Stomach (tissue), 4 donors: Measurements from ENCODE around the gene AQP12B.

Experiments
- CTCF ChIP-seq, 7 experiments: fragments of 450-650 bp in 4 of 7; fragments of 200-600 bp in 3 of 7; sonication (generic) in 3 of 7; IDR thresholded peaks; one replicate each; pipeline ENCODE4 v1.5.1; 2016 to 2019; ENCODE audit warnings: antibody characterized with exemption in 7 of 7, control low read depth in 2 of 7, mild to moderate bottlenecking in 1 of 7
- POLR2A ChIP-seq, 4 donors: fragments of 450-650 bp; IDR thresholded peaks; one replicate each; pipeline ENCODE4 v1.6.1; 2016; ENCODE audit warnings: antibody characterized with exemption in 4 of 4, control low read depth in 2 of 4, mild to moderate bottlenecking in 1 of 4, moderate library complexity in 1 of 4

DNA sequence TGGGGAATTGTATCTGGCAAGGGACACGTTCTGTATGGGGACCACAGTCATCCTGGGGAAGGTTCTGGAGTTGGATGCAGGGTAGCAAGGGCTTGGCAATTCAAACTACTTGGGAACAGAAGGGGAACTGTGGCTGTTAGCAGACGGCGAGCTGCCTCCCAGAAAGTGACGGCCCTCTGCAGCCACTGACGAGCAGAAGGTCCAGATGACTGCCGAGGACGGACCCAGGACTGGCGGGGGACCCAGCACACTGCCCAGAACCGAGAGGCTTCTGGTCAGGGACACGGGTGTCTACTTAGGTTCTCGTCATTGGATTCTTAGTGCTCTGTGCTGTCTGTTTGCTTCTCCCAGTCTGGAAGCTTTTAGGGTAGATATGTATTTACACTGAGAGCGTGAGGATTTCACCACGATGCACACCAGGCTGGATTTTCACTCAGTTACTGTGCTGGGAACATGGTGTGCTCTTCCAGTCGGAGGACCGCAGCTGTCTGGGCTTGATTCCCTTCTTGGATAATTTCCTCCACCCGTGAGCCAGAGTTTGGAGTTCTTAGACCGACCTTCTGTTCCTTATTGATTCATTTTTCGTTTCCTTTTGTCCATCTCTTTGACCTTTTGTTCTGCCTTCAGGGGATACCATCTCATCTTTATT lies 44.0 kb downstream of the AQP12B start:
- no peak for TF ChIP-seq CTCF (IDR thresholded peaks at IDR 0.05)
- no peak for TF ChIP-seq POLR2A (IDR thresholded peaks at IDR 0.05)
